SK-N-SH (cell line): ENCODE measurements around the gene DIAPH2. TPM values are rescaled to one million over a fixed set of nuclear protein-coding genes. Genes with fewer than 3 reads are reported as not detected.

Experiments
- CTCF ChIA-PET: fragments of 300-600, 350-600 bp; formaldehyde crosslinking; extraction: SDS; loops from one replicate; lab custom pipeline; 2021; lab: Yijun Ruan, JAX
- POLR2A ChIA-PET: fragments of 350-600 bp; sonication (Branson Sonifier 250); formaldehyde crosslinking; extraction: SDS; loops from one replicate; lab custom pipeline; 2020; ENCODE audit warnings: antibody characterized with exemption, inconsistent platforms; lab: Yijun Ruan, JAX
- DNase-seq: peaks from one replicate; pipeline ENCODE4 v3.0.0; 2012
- H2AFZ ChIP-seq: fragments of 200-600 bp; sonication (generic); 2 replicates; pipeline ENCODE4 v1.8.1; 2016; ENCODE audit warnings: antibody characterized with exemption, mild to moderate bottlenecking, low read depth
- H3F3A ChIP-seq: fragments of 200-600 bp; sonication (generic); replicated peaks from 2 replicates; pipeline ENCODE3; 2016; ENCODE audit warnings: antibody characterized with exemption, mild to moderate bottlenecking; ENCODE audit not compliant: insufficient read depth
- H3K27ac ChIP-seq, 2 experiments: fragments of 200-500 bp in 1 of 2; fragments of 200-600 bp in 1 of 2; sonication (Bioruptor generic) in 1 of 2; sonication (generic), shearing (Covaris generic) in 1 of 2; 2 replicates each; pipeline versions ENCODE4 v1.5.1 to v1.6.1; 2014 to 2016; ENCODE audit warnings: low read depth in 2 of 2, inconsistent platforms in 1 of 2, low read length in 1 of 2, mild to moderate bottlenecking in 1 of 2, mixed read lengths in 1 of 2
- H3K27me3 ChIP-seq: fragments of 200-600 bp; sonication (generic), shearing (Covaris generic); 2 replicates; pipeline ENCODE4 v1.6.1; 2016; ENCODE audit warnings: mixed run types; ENCODE audit not compliant: insufficient read depth
- H3K36me3 ChIP-seq, 2 experiments: fragments of 200-500 bp in 1 of 2; fragments of 200-600 bp in 1 of 2; sonication (Bioruptor generic) in 1 of 2; sonication (generic) in 1 of 2; replicated peaks in 1 of 2; 2 replicates each; pipeline versions ENCODE3 to v1.5.1; 2014 to 2016; ENCODE audit warnings: low read length in 1 of 2, mild to moderate bottlenecking in 1 of 2; ENCODE audit not compliant: insufficient read depth in 2 of 2, control insufficient read depth in 1 of 2
- H3K4me1 ChIP-seq, 2 experiments: fragments of 200-500 bp in 1 of 2; fragments of 200-600 bp in 1 of 2; sonication (Bioruptor generic) in 1 of 2; sonication (generic), shearing (Covaris generic) in 1 of 2; 2 replicates each; pipeline versions ENCODE4 v1.5.1 to v1.6.1; 2014 to 2016; ENCODE audit warnings: low read depth in 1 of 2, low read length in 1 of 2, mixed run types in 1 of 2; ENCODE audit not compliant: insufficient read depth in 2 of 2, control insufficient read depth in 1 of 2
- H3K4me2 ChIP-seq: fragments of 200-600 bp; sonication (generic), shearing (Covaris generic); 2 replicates; pipeline ENCODE4 v1.6.1; 2017; ENCODE audit warnings: mixed run types
- H3K4me3 ChIP-seq, 2 experiments: fragments of 200-500 bp in 1 of 2; fragments of 200-600 bp in 1 of 2; sonication (Bioruptor generic) in 1 of 2; sonication (generic), shearing (Covaris generic) in 1 of 2; 2 replicates each; pipeline versions ENCODE4 v1.5.1 to v1.8.1; 2014 to 2016; ENCODE audit warnings: low read depth in 2 of 2, inconsistent platforms in 1 of 2, low read length in 1 of 2, mild to moderate bottlenecking in 1 of 2, mixed read lengths in 1 of 2, moderate library complexity in 1 of 2
- H3K79me2 ChIP-seq: fragments of 200-600 bp; sonication (generic); 2 replicates; pipeline ENCODE4 v1.8.1; 2017; ENCODE audit warnings: mild to moderate bottlenecking; ENCODE audit not compliant: insufficient read depth
- H3K9ac ChIP-seq: fragments of 200-600 bp; sonication (generic); 2 replicates; pipeline ENCODE4 v1.6.1; 2017; ENCODE audit warnings: mixed run types
- H3K9me2 ChIP-seq: fragments of 200-600 bp; sonication (generic); 2 replicates; pipeline ENCODE4 v1.6.1; 2017; ENCODE audit warnings: mixed run types
- H3K9me3 ChIP-seq: fragments of 200-600 bp; sonication (generic); 2 replicates; pipeline ENCODE4 v1.6.1; 2017; ENCODE audit warnings: mixed run types, mild to moderate bottlenecking, moderate library complexity
- H4K20me1 ChIP-seq: fragments of 200-600 bp; sonication (generic); 2 replicates; pipeline ENCODE4 v1.6.1; 2017; ENCODE audit warnings: mild to moderate bottlenecking, mixed run types; ENCODE audit not compliant: insufficient read depth
- ELF1 ChIP-seq: IDR thresholded peaks from 2 replicates; pipeline ENCODE4 v1.4.0; 2012
- EZH2phosphoT487 ChIP-seq: fragments of 200-600 bp; sonication (generic); IDR thresholded peaks from 2 replicates; pipeline ENCODE4 v1.6.1; 2017; ENCODE audit warnings: low read depth, mixed run types, mild to moderate bottlenecking, antibody characterized with exemption, moderate library complexity, borderline replicate concordance
- FOSL2 ChIP-seq: IDR thresholded peaks from 2 replicates; pipeline ENCODE4 v1.4.0; 2012; ENCODE audit warnings: low read depth, mild to moderate bottlenecking, moderate library complexity, borderline replicate concordance
- FOXJ3 ChIP-seq: sonication (generic); formaldehyde crosslinking; IDR thresholded peaks from 2 replicates; pipeline ENCODE4 v1.5.1; 2020; ENCODE audit warnings: mild to moderate bottlenecking, missing genetic modification reagents
- FOXM1 ChIP-seq: IDR thresholded peaks from 2 replicates; pipeline ENCODE4 v1.4.0; 2012; ENCODE audit warnings: low read depth, mild to moderate bottlenecking
- JUND ChIP-seq: IDR thresholded peaks from 2 replicates; pipeline ENCODE4 v1.4.0; 2012
- MEF2A ChIP-seq: IDR thresholded peaks from 2 replicates; pipeline ENCODE4 v1.4.0; 2012; ENCODE audit warnings: low read depth, borderline replicate concordance
- MXI1 ChIP-seq: IDR thresholded peaks from 2 replicates; pipeline ENCODE4 v1.6.1; 2012; ENCODE audit warnings: mild to moderate bottlenecking, low read depth, low read length, improper control_type of control experiment
- NFIC ChIP-seq: IDR thresholded peaks from 2 replicates; pipeline ENCODE4 v1.4.0; 2012; ENCODE audit warnings: borderline replicate concordance
- NRF1 ChIP-seq: IDR thresholded peaks from 2 replicates; pipeline ENCODE4 v1.6.1; 2012; ENCODE audit warnings: low read depth, mild to moderate bottlenecking, low read length
- REST ChIP-seq: IDR thresholded peaks from 2 replicates; pipeline ENCODE4 v1.6.1; 2012; ENCODE audit warnings: mild to moderate bottlenecking, low read depth, low read length, moderate library complexity
- SIN3A ChIP-seq: IDR thresholded peaks from 2 replicates; pipeline ENCODE4 v1.6.1; 2012; ENCODE audit warnings: low read depth, mild to moderate bottlenecking, low read length, moderate library complexity, borderline replicate concordance
- TCF12 ChIP-seq: IDR thresholded peaks from 2 replicates; pipeline ENCODE4 v1.4.0; 2012
- WGBS: methylation state at CpG from one replicate; pipeline ENCODE4 v1.1.6; 2017; ENCODE audit warnings: low lambda C conversion rate; 5-methylcytosine and 5-hydroxymethylcytosine counted together
- polyA plus RNA-seq, 3 experiments: library from polyadenylated mRNA; depleted of rRNA; stranded (reverse); fragments of >200 nt; gene quantifications; 2 replicates each; pipeline ENCODE4 v1.2.3, GENCODE V29; 2012
- TF ChIP-seq, protein P1 (sequence below): IDR thresholded peaks from 2 replicates; pipeline ENCODE4; 2012
- TF ChIP-seq, protein P2 (sequence below): fragments of 150-350 bp; IDR thresholded peaks from 2 replicates; pipeline ENCODE4 v1.6.1; 2016; ENCODE audit warnings: mild to moderate bottlenecking, low read depth, low read length
- TF ChIP-seq, protein P3 (sequence below): IDR thresholded peaks from 2 replicates; pipeline ENCODE4 v1.4.0; 2012; ENCODE audit warnings: low read depth
- TF ChIP-seq, protein P4 (sequence below): fragments of 200-600 bp; sonication (generic); IDR thresholded peaks from 2 replicates; pipeline ENCODE4 v1.6.1; 2017; ENCODE audit warnings: antibody characterized with exemption, mild to moderate bottlenecking, moderate library complexity

DIAPH2 gene
- polyA plus RNA-seq, 1 of the 3 experiments (the other 2 are of a cell fraction): 1.1 TPM

DNA sequence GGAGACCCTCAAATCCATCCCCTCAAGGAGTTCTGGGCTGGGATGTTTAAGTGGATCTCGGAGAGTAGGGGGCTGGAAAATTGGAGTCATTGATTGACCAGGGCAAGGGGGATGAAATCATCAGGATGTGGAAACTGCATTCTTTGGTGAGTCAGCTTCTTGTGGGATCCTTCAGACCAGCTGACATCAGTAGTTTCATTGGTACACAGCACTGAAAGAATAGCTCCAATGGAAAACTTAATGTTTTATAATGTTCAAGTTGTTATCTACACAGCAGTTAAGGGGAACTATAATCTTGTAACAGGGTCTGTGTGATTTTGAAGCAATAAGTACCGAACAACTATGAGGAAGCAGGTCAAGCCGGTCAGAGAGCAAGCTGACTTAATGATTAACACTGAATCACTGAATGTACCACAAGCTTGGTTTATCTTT lies 705.1 kb downstream of the DIAPH2 start:
- POLR2A ChIA-PET: no interaction called here
- Histone ChIP-seq H3K27me3 (no peaks in the 10 kb centered on the region), H3K4me1 (no peaks in the 10 kb centered on the region), H3K79me2 (no peaks in the 10 kb centered on the region), H3K9me3 (no peaks in the 10 kb centered on the region), H4K20me1 (no peaks in the 10 kb centered on the region), H3K4me2 (no peak overlapping the region), H3F3A (no peaks in the 10 kb centered on the region), H3K9ac (no peak overlapping the region), H3K4me3 (no peak overlapping the region), H3K27ac (peak overlapping the region in 1 of 2 experiments; percentile 73; a peak in 2 of 4 replicates), H3K36me3 (no peaks in the 10 kb centered on the region), H2AFZ (0 out of 2 replicates have a peak overlapping the region, but pooled peaks have one; percentile 7), H3K9me2 (no peaks in the 10 kb centered on the region)
- 6% methylated on average over 3 of the region's 3 CpGs for WGBS
- CTCF ChIA-PET: no interaction called here
- TF ChIP-seq TCF12: peak; percentile 57
- no peak for TF ChIP-seq MXI1
- TF ChIP-seq NFIC: no peak
- TF ChIP-seq FOXJ3 (CRISPR knock-in tag): no peak
- no peak for TF ChIP-seq FOXM1
- TF ChIP-seq, protein P1, sequence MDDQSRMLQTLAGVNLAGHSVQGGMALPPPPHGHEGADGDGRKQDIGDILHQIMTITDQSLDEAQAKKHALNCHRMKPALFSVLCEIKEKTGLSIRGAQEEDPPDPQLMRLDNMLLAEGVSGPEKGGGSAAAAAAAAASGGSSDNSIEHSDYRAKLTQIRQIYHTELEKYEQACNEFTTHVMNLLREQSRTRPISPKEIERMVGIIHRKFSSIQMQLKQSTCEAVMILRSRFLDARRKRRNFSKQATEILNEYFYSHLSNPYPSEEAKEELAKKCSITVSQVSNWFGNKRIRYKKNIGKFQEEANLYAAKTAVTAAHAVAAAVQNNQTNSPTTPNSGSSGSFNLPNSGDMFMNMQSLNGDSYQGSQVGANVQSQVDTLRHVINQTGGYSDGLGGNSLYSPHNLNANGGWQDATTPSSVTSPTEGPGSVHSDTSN: 0 out of 2 replicates have a peak, but pooled peaks have one; percentile 31
- TF ChIP-seq, protein P2, sequence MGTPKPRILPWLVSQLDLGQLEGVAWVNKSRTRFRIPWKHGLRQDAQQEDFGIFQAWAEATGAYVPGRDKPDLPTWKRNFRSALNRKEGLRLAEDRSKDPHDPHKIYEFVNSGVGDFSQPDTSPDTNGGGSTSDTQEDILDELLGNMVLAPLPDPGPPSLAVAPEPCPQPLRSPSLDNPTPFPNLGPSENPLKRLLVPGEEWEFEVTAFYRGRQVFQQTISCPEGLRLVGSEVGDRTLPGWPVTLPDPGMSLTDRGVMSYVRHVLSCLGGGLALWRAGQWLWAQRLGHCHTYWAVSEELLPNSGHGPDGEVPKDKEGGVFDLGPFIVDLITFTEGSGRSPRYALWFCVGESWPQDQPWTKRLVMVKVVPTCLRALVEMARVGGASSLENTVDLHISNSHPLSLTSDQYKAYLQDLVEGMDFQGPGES: no peak
- TF ChIP-seq FOSL2: peak; percentile 66
- TF ChIP-seq, protein P3, sequence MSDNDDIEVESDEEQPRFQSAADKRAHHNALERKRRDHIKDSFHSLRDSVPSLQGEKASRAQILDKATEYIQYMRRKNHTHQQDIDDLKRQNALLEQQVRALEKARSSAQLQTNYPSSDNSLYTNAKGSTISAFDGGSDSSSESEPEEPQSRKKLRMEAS: no peak
- no peak for TF ChIP-seq EZH2phosphoT487
- no peak for TF ChIP-seq MEF2A
- TF ChIP-seq REST: no peak
- no peak for TF ChIP-seq ELF1
- no peak for TF ChIP-seq SIN3A
- peak; percentile 65 for TF ChIP-seq JUND
- TF ChIP-seq, protein P4, sequence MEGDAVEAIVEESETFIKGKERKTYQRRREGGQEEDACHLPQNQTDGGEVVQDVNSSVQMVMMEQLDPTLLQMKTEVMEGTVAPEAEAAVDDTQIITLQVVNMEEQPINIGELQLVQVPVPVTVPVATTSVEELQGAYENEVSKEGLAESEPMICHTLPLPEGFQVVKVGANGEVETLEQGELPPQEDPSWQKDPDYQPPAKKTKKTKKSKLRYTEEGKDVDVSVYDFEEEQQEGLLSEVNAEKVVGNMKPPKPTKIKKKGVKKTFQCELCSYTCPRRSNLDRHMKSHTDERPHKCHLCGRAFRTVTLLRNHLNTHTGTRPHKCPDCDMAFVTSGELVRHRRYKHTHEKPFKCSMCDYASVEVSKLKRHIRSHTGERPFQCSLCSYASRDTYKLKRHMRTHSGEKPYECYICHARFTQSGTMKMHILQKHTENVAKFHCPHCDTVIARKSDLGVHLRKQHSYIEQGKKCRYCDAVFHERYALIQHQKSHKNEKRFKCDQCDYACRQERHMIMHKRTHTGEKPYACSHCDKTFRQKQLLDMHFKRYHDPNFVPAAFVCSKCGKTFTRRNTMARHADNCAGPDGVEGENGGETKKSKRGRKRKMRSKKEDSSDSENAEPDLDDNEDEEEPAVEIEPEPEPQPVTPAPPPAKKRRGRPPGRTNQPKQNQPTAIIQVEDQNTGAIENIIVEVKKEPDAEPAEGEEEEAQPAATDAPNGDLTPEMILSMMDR: no peak
- TF ChIP-seq NRF1: no peak
- no peak for DNase-seq
